DMS79 treated with DMSO at 0.1 percent for 48 hours (cell line): ENCODE results near the gene PRSS57.

Source experiments
- DNase-seq: peaks from one replicate; lab custom pipeline; 2025; lab: John Stamatoyannopoulos, UW

PRSS57 gene

GRCh38 chr19:652467-653389 lies 42.5 kb downstream of the PRSS57 start:
- no peak for DNase-seq

- DNase-seq: no peak
Observed at GRCh38 chr19:651991-652390, 43.3 kb downstream of the PRSS57 start.

DNA sequence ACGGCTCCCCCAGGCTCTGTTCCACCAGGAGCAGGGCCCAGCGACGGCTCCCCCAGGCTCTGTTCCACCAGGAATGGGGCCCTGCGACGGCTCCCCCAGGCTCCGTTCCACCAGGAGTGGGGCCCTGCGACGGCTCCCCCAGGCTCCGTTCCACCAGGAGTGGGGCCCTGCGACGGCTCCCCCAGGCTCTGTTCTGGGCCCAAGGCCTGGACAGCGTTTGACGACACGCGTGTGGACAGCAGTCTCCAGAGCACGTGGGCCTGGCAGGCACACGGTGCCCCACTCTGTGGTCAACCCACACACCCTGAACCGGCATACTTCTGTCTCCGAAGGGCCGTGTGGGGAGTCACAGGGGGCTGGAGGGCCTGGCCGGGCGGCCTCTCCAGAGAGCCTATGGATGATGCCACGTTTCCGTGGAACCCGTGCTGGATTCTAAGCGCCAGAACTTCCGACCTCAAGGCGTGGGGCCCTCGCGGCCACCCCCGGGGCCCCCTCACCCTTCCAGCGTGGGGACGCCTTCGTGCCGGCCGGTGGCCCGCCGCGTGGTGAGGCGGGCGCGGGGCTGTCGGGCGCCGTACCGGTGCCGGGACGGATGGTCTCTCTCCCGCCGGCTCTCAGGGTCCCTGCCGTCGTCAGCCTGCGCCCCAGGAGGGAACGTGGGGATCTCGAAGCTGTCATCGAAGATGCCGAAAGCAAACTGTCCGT lies 44.0 kb downstream of the PRSS57 start:
- DNase-seq: no peak

DNA sequence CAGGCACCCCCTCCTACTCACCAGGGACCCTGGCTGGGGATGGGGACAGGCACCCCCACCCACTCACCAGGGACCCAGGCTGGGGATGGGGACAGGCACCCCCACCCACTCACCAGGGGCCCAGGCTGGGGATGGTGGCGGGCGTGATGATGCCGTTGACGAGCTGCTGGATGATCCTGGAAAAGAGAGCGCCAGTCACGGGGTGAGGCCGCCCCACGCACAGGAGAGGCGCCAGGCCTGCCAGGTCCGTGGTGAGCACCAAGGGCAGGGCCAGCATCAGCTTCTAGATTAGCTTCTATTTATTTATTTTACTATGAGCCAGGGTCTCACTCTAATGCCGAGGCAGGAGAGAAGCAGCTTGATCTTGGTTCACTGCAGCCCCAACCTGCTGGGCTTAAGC lies 45.1 kb downstream of the PRSS57 start:
- DNase-seq: no peak

DNA sequence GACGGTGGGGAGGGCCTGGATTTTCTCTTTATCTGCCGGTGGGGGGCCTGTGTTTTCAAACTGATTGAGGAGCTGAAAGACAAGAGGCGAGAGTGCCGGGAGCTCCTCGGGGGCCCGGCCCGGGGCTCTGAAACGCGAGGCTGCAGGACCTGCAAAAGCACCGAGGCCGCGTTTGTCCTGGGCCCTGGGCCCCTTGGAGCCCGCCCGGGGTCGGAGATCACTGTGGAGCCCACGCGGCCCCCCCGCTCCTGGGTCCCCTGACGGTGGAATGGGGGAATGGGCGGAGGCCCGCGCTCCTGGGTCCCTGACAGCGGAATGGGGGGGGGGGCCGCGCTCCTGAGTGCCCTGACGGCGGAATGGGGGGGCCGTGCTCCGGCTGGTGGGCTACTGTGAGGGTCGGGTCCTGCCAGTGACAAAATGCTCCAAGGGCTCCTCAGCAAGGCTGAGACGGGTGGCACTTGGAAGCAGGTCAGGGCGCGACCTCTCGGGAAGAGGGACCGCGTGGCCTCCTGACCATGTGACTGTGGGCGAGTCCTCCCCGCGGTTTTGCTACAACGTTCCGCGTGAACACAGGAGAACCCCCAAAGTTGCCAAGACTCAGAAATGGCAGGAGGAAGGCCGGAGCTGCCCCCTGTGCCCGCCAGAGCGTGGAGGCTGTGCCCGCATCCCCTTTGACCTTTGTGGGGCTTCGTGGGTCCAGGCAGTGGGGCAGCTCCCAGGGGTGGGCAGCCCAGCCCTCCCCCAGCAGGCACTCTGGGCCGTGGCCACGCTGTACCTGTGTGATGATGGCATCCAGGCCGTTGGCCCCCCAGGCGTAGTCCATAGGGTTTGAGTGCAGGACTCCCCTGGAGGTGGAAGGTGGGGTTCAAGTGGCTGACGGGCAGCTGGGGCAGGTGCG lies 46.1 kb downstream of the PRSS57 start:
- DNase-seq: no peak

GRCh38 chr19:648305-648704 lies 46.9 kb downstream of the PRSS57 start:
- no peak for DNase-seq

DNA sequence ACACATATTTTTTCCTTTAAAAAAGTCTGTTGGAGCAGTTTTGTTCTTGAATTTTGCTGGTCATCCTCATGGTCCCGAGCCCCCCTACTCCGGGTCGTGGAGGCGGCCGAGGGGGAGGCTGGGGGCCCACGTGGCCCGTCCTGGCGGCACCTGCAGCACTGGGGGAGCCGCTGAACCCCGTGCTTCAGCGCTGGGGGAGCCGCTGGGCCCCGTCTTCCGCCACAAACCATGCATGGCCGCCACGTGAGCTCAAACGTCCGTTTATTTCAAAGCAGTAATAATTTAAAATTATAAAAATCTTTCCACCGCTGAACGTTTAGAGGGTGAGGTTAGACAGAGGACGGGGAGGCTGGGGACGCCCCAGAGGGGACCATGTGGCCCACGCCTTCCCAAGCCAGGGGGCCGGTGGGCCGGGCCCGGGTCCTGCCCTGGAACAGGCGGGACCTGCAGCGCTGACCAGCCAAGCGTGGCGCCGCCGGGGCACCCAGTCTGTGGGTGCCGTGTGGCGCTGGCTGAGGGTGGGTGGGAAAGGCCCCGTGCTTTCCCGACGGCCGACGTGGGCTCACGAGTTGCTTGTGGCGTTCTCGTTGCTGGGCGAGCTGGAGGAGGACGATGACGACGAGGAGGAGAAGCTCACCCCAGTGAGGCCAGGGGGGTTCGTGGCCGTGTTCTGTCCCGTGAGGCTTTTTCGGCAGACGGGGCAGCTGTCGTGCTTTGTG lies 47.5 kb downstream of the PRSS57 start:
- no peak for DNase-seq

GRCh38 chr19:646779-647565 lies 48.3 kb downstream of the PRSS57 start:
- DNase-seq: no peak

- no peak for DNase-seq
Observed at GRCh38 chr19:645912-646778, 49.1 kb downstream of the PRSS57 start.

DNA sequence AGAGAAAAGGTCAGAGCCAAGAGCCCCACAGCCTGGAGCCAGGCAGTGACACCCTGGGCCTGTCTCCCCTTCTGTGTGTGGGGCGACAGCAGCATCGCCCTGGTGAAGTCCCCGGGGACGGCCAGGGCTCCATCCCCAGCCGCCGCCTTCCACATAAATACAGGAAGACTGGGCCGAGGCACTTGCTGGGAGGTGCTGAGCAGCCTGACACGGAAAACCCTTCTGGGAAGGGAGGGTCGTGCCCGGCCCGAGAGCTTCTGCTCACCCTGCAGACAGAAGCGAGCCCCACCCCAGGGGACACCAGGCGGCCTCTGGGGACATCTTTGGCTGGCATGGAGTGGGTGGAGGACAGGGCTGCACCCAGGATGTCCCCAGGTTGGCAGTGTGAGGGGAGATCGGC lies 50.5 kb downstream of the PRSS57 start:
- DNase-seq: no peak

- DNase-seq: no peak
Observed at GRCh38 chr19:644363-644762, 50.9 kb downstream of the PRSS57 start.

DNA sequence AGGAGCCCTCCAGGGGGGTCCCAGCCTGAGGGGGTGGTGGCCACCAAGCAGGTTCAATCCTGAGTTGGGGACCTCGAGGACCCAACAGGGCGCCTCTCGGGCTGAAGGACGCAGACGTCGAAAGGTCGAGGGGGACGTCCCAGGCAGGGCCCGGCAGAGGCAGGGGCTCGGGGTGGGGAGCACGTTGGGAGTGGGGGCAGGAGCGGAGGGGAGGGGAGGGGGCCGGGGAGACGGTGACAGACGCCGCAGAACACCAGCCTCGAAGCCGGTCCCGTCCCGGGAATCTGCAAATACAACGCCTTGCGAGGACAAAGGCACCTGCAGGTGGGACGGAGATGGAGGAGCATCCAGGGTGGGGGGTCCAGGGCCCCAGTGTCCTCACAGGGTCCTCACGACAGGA lies 51.5 kb downstream of the PRSS57 start:
- DNase-seq: no peak

DNA sequence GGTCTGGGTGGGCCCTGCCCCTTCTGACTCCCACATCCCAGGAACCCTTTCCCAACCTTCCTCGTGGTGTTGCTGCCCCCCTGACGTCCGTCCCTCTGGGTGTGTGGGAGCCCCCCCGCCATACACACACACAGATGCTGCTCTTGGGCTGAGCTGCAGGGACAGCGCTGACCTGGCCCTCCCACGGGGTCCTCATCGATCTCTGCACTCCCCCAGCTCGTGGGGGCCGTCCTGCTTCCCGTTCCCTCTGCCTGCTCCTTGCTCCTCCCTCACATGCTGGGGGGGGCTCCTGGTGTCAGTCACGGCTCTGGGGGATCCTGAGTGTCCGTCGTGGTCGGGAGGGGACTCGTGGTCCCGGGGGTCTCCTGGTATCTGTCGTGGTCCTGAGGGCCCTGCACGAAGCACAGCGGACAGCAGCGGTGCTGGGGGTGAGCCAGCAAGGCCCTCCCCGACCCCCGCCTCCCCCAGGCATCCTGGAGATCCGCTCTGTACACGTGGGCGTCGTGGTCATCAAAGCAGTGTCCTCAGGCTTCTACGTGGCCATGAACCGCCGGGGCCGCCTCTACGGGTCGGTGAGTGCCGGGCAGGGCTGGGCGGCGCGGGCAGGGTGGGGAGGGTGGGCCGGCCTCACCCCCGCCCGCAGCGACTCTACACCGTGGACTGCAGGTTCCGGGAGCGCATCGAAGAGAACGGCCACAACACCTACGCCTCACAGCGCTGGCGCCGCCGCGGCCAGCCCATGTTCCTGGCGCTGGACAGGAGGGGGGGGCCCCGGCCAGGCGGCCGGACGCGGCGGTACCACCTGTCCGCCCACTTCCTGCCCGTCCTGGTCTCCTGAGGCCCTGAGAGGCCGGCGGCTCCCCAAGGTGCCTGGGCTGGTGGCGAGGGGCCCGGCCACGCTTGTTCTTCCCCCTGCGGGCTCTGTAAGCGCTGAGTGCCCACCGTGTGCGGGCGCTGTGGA lies 52.2 kb downstream of the PRSS57 start:
- no peak for DNase-seq

DNA sequence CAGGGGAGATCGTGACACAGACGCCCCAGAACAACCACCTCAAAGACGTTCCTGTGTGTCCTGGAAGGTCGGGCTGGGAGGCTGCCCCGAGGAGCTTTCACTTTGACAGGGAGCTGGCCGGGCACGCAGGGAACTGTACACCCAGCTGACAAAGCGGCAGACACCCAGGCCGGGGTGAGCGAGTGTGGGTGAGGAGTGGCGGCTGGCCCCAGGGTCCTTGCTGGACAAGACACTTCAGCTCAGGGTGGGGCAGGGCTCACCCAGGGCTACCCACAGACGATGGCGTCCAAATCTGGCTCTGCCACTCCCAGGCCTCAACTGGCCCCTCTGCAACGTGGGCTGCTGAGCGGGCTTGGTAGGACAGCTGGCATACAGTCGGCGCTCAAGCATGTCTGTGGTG lies 53.5 kb downstream of the PRSS57 start:
- no peak for DNase-seq

DNA sequence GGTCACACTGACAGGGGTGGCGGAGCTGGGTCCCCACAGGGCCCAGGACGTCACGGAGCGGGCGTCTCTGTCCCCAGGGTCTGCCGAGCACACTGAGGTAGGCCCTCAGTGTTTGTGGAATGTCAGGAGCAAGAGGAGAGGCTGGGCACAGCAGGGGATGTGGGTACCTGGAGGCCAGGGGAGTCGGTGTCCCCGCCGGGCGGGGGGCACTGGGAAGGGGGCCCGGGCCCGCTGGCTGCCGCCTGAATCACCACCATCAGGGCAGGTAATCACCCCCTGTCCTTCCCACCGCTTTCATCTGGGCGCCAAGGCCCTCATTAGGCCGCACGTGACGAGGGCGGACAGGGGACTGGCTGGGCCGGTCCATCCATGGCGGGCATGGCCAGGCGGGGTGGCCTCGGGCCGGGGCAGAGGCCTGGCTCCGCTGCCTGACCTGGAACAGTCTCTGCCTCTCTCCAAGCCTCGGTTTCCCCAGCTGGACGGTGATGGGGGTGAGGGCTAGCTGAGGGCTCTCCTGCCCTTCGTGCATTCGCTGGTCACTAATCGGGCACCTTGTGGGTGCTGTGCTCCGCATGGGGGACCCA lies 54.6 kb downstream of the PRSS57 start:
- no peak for DNase-seq

GRCh38 chr19:640161-640558 lies 55.1 kb downstream of the PRSS57 start:
- no peak for DNase-seq

GRCh38 chr19:639253-640160 lies 55.7 kb downstream of the PRSS57 start, which contains the start of gene FGF22:
Gene FGF22 (plus strand): TSS chr19:639879. CDS start chr19:639926, 47 bp downstream.
- DNase-seq: peak; percentile 25
